HepG2 (cell line): ENCODE results near the gene SERTAD2. TPM values are rescaled to one million over a fixed set of nuclear protein-coding genes. Genes with fewer than 3 reads are reported as not detected.

Source experiments
- CAMTA2 ChIP-seq: sonication (generic); formaldehyde crosslinking; IDR thresholded peaks from 2 replicates; pipeline ENCODE4 v1.4.0; 2020; ENCODE audit warnings: mild to moderate bottlenecking, missing genetic modification reagents, borderline replicate concordance
- EZH2 ChIP-seq: conservative IDR thresholded peaks from 2 replicates; pipeline ENCODE4 v1.6.1; 2012; ENCODE audit warnings: mild to moderate bottlenecking, low read depth, low read length, moderate library complexity
- SNAPC2 ChIP-seq: sonication (generic); formaldehyde crosslinking; IDR thresholded peaks from 2 replicates; pipeline ENCODE4 v1.8.1; 2022; ENCODE audit warnings: mild to moderate bottlenecking, missing genetic modification reagents
- SRY ChIP-seq: sonication (generic); formaldehyde crosslinking; IDR thresholded peaks from 2 replicates; pipeline ENCODE4 v1.8.0; 2022; ENCODE audit warnings: mild to moderate bottlenecking, missing genetic modification reagents
- THAP11 ChIP-seq: IDR thresholded peaks from 2 replicates; pipeline ENCODE4 v1.6.1; 2016; ENCODE audit warnings: missing biosample characterization, missing genetic modification reagents
- XRCC5 ChIP-seq: fragments of 200-400 bp; formaldehyde crosslinking; optimal IDR thresholded peaks from 2 replicates; pipeline ENCODE3; 2017; ENCODE audit warnings: mild to moderate bottlenecking, low read length
- ZMYM4 ChIP-seq: sonication (generic); formaldehyde crosslinking; IDR thresholded peaks from 2 replicates; pipeline ENCODE4 v1.8.1; 2023; ENCODE audit warnings: mild to moderate bottlenecking, missing genetic modification reagents
- ZNF446 ChIP-seq: sonication (generic); formaldehyde crosslinking; IDR thresholded peaks from 2 replicates; pipeline ENCODE4 v1.5.0; 2020; ENCODE audit warnings: mild to moderate bottlenecking, missing genetic modification reagents
- ZNF556 ChIP-seq: sonication (generic); formaldehyde crosslinking; IDR thresholded peaks from 2 replicates; pipeline ENCODE4 v1.4.0; 2020; ENCODE audit warnings: mild to moderate bottlenecking, missing genetic modification reagents, borderline replicate concordance
- ZNF577 ChIP-seq: sonication (generic); formaldehyde crosslinking; IDR thresholded peaks from 2 replicates; pipeline ENCODE4 v1.4.0; 2020; ENCODE audit warnings: mild to moderate bottlenecking, low read depth, missing genetic modification reagents, borderline replicate concordance
- ZNF678 ChIP-seq: sonication (generic); formaldehyde crosslinking; IDR thresholded peaks from 2 replicates; pipeline ENCODE4 v1.4.0; 2020; ENCODE audit warnings: mild to moderate bottlenecking, missing genetic modification reagents
- ZNF782 ChIP-seq: sonication (generic); formaldehyde crosslinking; IDR thresholded peaks from 2 replicates; pipeline ENCODE4 v1.4.0; 2020; ENCODE audit warnings: missing genetic modification reagents, mild to moderate bottlenecking, borderline replicate concordance
- ZSCAN22 ChIP-seq: sonication (generic); formaldehyde crosslinking; IDR thresholded peaks from 2 replicates; pipeline ENCODE4 v1.4.0; 2020; ENCODE audit warnings: mild to moderate bottlenecking, missing genetic modification reagents
- polyA plus RNA-seq, 8 experiments: library from polyadenylated mRNA; depleted of rRNA in 3 of 8; stranded (reverse) in 7 of 8; unstranded in 1 of 8; fragments of >200 nt; fragmentation: Illumina TruSeq in 4 of 8; extraction: Trizol in 4 of 8; gene quantifications; 2 replicates each; pipeline versions ENCODE4 v1.2.1 to v1.2.3, GENCODE V29; 2011 to 2016; ENCODE audit warnings: low read depth in 4 of 8, missing spikeins in 1 of 8, mixed read lengths in 1 of 8; ENCODE audit not compliant: insufficient read depth in 1 of 8
- total RNA-seq, 5 experiments: library from RNA; depleted of rRNA; stranded (reverse); fragments of >200 nt; fragmentation: Illumina TruSeq; extraction: Trizol; gene quantifications; 2 replicates each; pipeline ENCODE4 v1.2.3, GENCODE V29; 2016; ENCODE audit warnings: low read depth in 1 of 5
- TF ChIP-seq, protein P1 (sequence below): sonication (generic); formaldehyde crosslinking; IDR thresholded peaks from 2 replicates; pipeline ENCODE4 v1.8.1; 2023; ENCODE audit warnings: mild to moderate bottlenecking, moderate library complexity, missing genetic modification reagents
- TF ChIP-seq, protein P2 (sequence below): sonication (generic); formaldehyde crosslinking; IDR thresholded peaks from 2 replicates; pipeline ENCODE4 v1.4.0; 2020; ENCODE audit warnings: mild to moderate bottlenecking, low read depth, missing genetic modification reagents
- TF ChIP-seq, protein P3 (sequence below): sonication (generic); formaldehyde crosslinking; IDR thresholded peaks from 2 replicates; pipeline ENCODE4 v1.4.0; 2020; ENCODE audit warnings: mild to moderate bottlenecking, missing genetic modification reagents
- TF ChIP-seq, protein P4 (sequence below): sonication (generic); formaldehyde crosslinking; IDR thresholded peaks from 2 replicates; pipeline ENCODE4 v1.5.0; 2020; ENCODE audit warnings: mild to moderate bottlenecking, missing genetic modification reagents, borderline replicate concordance
- TF ChIP-seq, protein P5 (sequence below): sonication (generic); formaldehyde crosslinking; conservative IDR thresholded peaks from 2 replicates; pipeline ENCODE4 v1.4.0; 2020; ENCODE audit warnings: missing genetic modification reagents

SERTAD2 gene
- total and polyA plus RNA-seq, 2 of the 13 experiments (the other 11 are each of a cell fraction or from before 2014, with no cell fraction given): 6.7 to 22.6 TPM

DNA sequence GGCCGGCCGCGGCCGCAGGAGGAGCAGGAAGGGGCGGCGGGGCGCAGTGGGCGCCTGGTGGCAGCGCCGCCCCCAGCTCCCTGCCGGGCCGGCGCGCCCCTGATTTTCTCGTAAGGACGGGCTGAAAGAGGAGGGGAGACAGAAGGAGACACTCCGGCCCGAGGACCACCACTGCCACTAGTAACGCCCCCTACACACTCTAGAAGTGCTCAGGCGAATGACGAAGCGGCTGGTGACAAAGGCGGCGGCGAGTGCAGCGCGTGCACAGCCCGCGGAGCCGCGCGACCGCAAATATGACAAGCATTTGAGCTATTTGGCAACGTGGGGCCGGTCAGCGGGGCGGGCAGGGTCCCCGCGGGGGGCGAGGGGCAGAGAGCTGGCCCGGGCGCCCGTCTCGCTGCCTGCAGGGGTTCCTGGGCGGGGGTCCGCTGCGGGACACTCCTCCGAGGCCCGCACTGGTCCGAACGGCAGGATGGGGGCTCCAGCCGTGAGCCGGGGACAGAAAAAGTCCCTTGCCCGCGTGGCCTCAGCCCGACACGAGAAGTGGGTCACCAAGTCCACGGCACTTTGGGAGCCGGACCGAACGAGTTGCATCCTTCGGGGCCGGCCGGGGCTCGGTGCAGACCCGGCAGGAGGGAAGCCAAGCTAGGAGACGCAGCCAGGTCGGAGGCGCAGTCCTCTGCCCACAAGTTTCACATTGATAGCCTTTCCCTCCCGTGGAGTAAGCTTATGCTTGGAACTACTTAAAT is 524 bp upstream of the SERTAD2 start (continued):
- TF ChIP-seq, protein P1, sequence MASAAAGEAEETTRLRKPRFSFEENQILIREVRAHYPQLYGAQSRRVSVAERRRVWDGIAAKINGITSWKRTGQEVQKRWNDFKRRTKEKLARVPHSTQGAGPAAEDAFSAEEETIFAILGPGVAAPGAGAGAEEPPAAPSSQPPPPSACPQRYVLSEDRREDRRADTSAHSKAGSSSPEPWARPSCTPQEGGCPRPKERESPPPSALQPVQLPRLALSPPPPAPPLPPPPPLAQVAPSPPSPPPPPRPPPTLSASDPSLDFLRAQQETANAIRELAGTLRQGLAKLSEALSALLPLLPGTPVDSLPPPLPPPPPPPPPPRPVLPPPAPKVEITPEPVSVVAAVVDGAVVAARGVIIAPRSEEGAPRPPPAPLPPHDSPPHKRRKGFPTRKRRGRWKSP (CRISPR knock-in tag): peak; percentile 69
- TF ChIP-seq, protein P2, sequence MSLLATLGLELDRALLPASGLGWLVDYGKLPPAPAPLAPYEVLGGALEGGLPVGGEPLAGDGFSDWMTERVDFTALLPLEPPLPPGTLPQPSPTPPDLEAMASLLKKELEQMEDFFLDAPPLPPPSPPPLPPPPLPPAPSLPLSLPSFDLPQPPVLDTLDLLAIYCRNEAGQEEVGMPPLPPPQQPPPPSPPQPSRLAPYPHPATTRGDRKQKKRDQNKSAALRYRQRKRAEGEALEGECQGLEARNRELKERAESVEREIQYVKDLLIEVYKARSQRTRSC (CRISPR knock-in tag): no peak
- TF ChIP-seq ZNF556 (CRISPR knock-in tag) (peak; percentile 54; the same call in 1 of the 2 replicates), XRCC5 (no peak), ZNF678 (CRISPR knock-in tag) (peak; percentile 94; the same call in 1 of the 2 replicates), THAP11 (CRISPR knock-in tag) (peak; percentile 12; the same call in 1 of the 2 replicates), ZSCAN22 (CRISPR knock-in tag) (no peak), SNAPC2 (CRISPR knock-in tag) (no peak; the same call in 1 of the 2 replicates), ZNF446 (peak; percentile 18; the same call in 1 of the 2 replicates), ZNF782 (peak; percentile 82; the same call in 1 of the 2 replicates), CAMTA2 (CRISPR knock-in tag) (0 out of 2 replicates have a peak, but pooled peaks have one; percentile 0), SRY (peak; percentile 68), ZMYM4 (peak; percentile 70), EZH2 (no peak), ZNF577 (CRISPR knock-in tag) (no peak; the same call in 1 of the 2 replicates)
- TF ChIP-seq, protein P3, sequence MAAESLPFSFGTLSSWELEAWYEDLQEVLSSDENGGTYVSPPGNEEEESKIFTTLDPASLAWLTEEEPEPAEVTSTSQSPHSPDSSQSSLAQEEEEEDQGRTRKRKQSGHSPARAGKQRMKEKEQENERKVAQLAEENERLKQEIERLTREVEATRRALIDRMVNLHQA: no peak
- TF ChIP-seq, protein P4, sequence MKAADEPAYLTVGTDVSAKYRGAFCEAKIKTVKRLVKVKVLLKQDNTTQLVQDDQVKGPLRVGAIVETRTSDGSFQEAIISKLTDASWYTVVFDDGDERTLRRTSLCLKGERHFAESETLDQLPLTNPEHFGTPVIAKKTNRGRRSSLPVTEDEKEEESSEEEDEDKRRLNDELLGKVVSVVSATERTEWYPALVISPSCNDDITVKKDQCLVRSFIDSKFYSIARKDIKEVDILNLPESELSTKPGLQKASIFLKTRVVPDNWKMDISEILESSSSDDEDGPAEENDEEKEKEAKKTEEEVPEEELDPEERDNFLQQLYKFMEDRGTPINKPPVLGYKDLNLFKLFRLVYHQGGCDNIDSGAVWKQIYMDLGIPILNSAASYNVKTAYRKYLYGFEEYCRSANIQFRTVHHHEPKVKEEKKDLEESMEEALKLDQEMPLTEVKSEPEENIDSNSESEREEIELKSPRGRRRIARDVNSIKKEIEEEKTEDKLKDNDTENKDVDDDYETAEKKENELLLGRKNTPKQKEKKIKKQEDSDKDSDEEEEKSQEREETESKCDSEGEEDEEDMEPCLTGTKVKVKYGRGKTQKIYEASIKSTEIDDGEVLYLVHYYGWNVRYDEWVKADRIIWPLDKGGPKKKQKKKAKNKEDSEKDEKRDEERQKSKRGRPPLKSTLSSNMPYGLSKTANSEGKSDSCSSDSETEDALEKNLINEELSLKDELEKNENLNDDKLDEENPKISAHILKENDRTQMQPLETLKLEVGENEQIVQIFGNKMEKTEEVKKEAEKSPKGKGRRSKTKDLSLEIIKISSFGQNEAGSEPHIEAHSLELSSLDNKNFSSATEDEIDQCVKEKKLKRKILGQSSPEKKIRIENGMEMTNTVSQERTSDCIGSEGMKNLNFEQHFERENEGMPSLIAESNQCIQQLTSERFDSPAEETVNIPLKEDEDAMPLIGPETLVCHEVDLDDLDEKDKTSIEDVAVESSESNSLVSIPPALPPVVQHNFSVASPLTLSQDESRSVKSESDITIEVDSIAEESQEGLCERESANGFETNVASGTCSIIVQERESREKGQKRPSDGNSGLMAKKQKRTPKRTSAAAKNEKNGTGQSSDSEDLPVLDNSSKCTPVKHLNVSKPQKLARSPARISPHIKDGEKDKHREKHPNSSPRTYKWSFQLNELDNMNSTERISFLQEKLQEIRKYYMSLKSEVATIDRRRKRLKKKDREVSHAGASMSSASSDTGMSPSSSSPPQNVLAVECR: peak; percentile 87
- TF ChIP-seq, protein P5, sequence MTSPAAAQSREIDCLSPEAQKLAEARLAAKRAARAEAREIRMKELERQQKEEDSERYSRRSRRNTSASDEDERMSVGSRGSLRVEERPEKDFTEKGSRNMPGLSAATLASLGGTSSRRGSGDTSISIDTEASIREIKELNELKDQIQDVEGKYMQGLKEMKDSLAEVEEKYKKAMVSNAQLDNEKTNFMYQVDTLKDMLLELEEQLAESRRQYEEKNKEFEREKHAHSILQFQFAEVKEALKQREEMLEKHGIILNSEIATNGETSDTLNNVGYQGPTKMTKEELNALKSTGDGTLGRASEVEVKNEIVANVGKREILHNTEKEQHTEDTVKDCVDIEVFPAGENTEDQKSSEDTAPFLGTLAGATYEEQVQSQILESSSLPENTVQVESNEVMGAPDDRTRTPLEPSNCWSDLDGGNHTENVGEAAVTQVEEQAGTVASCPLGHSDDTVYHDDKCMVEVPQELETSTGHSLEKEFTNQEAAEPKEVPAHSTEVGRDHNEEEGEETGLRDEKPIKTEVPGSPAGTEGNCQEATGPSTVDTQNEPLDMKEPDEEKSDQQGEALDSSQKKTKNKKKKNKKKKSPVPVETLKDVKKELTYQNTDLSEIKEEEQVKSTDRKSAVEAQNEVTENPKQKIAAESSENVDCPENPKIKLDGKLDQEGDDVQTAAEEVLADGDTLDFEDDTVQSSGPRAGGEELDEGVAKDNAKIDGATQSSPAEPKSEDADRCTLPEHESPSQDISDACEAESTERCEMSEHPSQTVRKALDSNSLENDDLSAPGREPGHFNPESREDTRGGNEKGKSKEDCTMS (CRISPR knock-in tag): no peak
